GM12878 (cell line): Measurements from ENCODE around the gene PDE10A. TPM values are rescaled to one million over a fixed set of nuclear protein-coding genes. Genes with fewer than 3 reads are reported as not detected.
A peak's percentile ranks its signal among the peaks of the same experiment; 100 is the strongest.

Experiments
- ATAC-seq: fragments of 200-7000 bp; cut with Tn5 transposase; 3 replicates; pipeline ENCODE4 v1.9.1; 2020; ENCODE audit warnings: mild to moderate bottlenecking, moderate library complexity
- BruUV-seq: library from RNA; stranded (reverse); fragments of 400-500 nt; replicated peaks from 2 replicates; lab custom pipeline; 2021; lab: Mats Ljungman, UMichigan
- CTCF ChIA-PET: fragments of 300-600 bp; sonication (Branson Sonifier 250); formaldehyde crosslinking; extraction: SDS; loops from one replicate; lab custom pipeline; 2021; ENCODE audit warnings: inconsistent platforms; lab: Yijun Ruan, JAX
- POLR2A ChIA-PET: fragments of 350-600 bp; formaldehyde crosslinking; extraction: SDS; loops from one replicate; lab custom pipeline; 2021; ENCODE audit warnings: inconsistent platforms; lab: Charles Lee
- RAD21 ChIA-PET: fragments of 300-600 bp; sonication (Branson Sonifier 250); formaldehyde crosslinking; loops from one replicate; lab custom pipeline; 2023; ENCODE audit warnings: antibody characterized with exemption; ENCODE audit not compliant: unreplicated experiment; lab: Charles Lee
- SMC1A ChIA-PET: fragments of 300-600 bp; sonication (Branson Sonifier 250); formaldehyde crosslinking; loops from one replicate; lab custom pipeline; 2023; ENCODE audit not compliant: unreplicated experiment, uncharacterized antibody; lab: Charles Lee
- DNase-seq: peaks from one replicate; pipeline ENCODE4 v3.0.0-alpha.2; 2011; ENCODE audit warnings: low read depth, low spot score
- FAIRE-seq: peaks from 3 replicates; lab custom pipeline; 2011; peaks lifted over from hg19 to GRCh38; lab: Jason Lieb, UNC
- H2AFZ ChIP-seq: 2 replicates; pipeline ENCODE4 v1.6.0; 2011; ENCODE audit warnings: low read depth, low read length, control low read depth; ENCODE audit not compliant: control insufficient read depth
- H3K27ac ChIP-seq: 2 replicates; pipeline ENCODE4 v1.5.1; 2011; ENCODE audit warnings: control low read depth; ENCODE audit not compliant: control insufficient read depth, insufficient read depth
- H3K27me3 ChIP-seq, 2 experiments: replicated peaks in 1 of 2; 2 replicates each; pipeline versions ENCODE4 v1.6.0 to v1.6.1; 2011; ENCODE audit warnings: low read length in 1 of 2; ENCODE audit not compliant: control insufficient read depth in 2 of 2, insufficient read depth in 2 of 2
- H3K36me3 ChIP-seq, 2 experiments: 2 replicates each; pipeline ENCODE4 v1.5.1; 2011; ENCODE audit warnings: low read length in 1 of 2; ENCODE audit not compliant: control insufficient read depth in 2 of 2, insufficient read depth in 2 of 2
- H3K4me1 ChIP-seq: 2 replicates; pipeline ENCODE4 v1.6.1; 2011; ENCODE audit warnings: mild to moderate bottlenecking, low read length, moderate library complexity, mixed read lengths; ENCODE audit not compliant: control insufficient read depth, insufficient read depth
- H3K4me2 ChIP-seq: 2 replicates; pipeline ENCODE4 v1.6.0; 2011; ENCODE audit warnings: control low read depth; ENCODE audit not compliant: control insufficient read depth, insufficient read depth
- H3K4me3 ChIP-seq: fragments of 200-600 bp; sonication (generic); 2 replicates; pipeline ENCODE4 v1.5.1; 2016
- H3K79me2 ChIP-seq: 2 replicates; pipeline ENCODE4 v1.6.0; 2011; ENCODE audit warnings: low read length; ENCODE audit not compliant: control insufficient read depth, insufficient read depth
- H3K9ac ChIP-seq: 2 replicates; pipeline ENCODE4 v1.8.0; 2011; ENCODE audit warnings: low read length, control low read depth, mixed read lengths; ENCODE audit not compliant: control insufficient read depth, insufficient read depth
- H3K9me3 ChIP-seq: replicated peaks from 3 replicates; pipeline ENCODE4 v1.5.1; 2011; ENCODE audit warnings: mild to moderate bottlenecking, low read length; ENCODE audit not compliant: control insufficient read depth, insufficient read depth
- H4K20me1 ChIP-seq: 2 replicates; pipeline ENCODE4 v1.6.0; 2011; ENCODE audit not compliant: control insufficient read depth, insufficient read depth
- CHD4 ChIP-seq: fragments of 200-600 bp; sonication (generic); IDR thresholded peaks from 2 replicates; pipeline ENCODE4 v1.6.1; 2016; ENCODE audit warnings: mild to moderate bottlenecking
- HDGF ChIP-seq: fragments of 450-650 bp; IDR thresholded peaks from 2 replicates; pipeline ENCODE4 v1.6.1; 2016; ENCODE audit warnings: antibody characterized with exemption
- IKZF1 ChIP-seq: fragments of 450-650 bp; conservative IDR thresholded peaks from 2 replicates; pipeline ENCODE4 v1.6.1; 2017; ENCODE audit warnings: antibody characterized with exemption, mild to moderate bottlenecking
- MYC ChIP-seq: IDR thresholded peaks from 2 replicates; pipeline ENCODE4 v1.6.1; 2011; ENCODE audit warnings: mild to moderate bottlenecking, low read length, moderate library complexity, inconsistent platforms; ENCODE audit not compliant: insufficient read depth, insufficient replicate concordance, insufficient read length, severe bottlenecking
- PBX3 ChIP-seq: IDR thresholded peaks from 2 replicates; pipeline ENCODE4 v1.6.1; 2011; ENCODE audit warnings: mild to moderate bottlenecking, low read depth, low read length, moderate library complexity; ENCODE audit not compliant: insufficient replicate concordance
- RELB ChIP-seq: fragments of 450-650 bp; IDR thresholded peaks from 2 replicates; pipeline ENCODE4 v1.6.1; 2017; ENCODE audit warnings: low read depth, mild to moderate bottlenecking, moderate library complexity
- SP1 ChIP-seq: IDR thresholded peaks from one replicate; pipeline ENCODE4 v1.6.1; 2011; ENCODE audit warnings: low read depth, low read length
- TCF12 ChIP-seq: IDR thresholded peaks from 2 replicates; pipeline ENCODE4 v1.6.1; 2011; ENCODE audit warnings: low read depth, mild to moderate bottlenecking, low read length
- WGBS: methylation state at CpG from one replicate; pipeline ENCODE4 v1.1.6; 2016; ENCODE audit warnings: low lambda C conversion rate; ENCODE audit not compliant: insufficient replicate concordance, insufficient coverage; ENCODE audit errors: missing lambda C conversion rate; 5-methylcytosine and 5-hydroxymethylcytosine counted together
- in situ Hi-C: fragments of 300-500 bp; cut with MboI; formaldehyde crosslinking; loops from 9 replicates; pipeline ENCODE4 v1.14.3; 2018; ENCODE audit warnings: mixed read lengths
- intact Hi-C: fragments of 100-400 bp; cut with micrococcal nuclease; formaldehyde crosslinking; loops from one replicate; pipeline ENCODE4 v1.14.2; 2022; ENCODE audit not compliant: unreplicated experiment
- polyA plus RNA-seq, 11 experiments: library from polyadenylated mRNA; depleted of rRNA in 4 of 11; unstranded in 6 of 11; stranded (reverse) in 5 of 11; fragments of >200 nt; fragmentation: Nextera tagmentation in 4 of 11; fragmentation: Illumina TruSeq in 1 of 11; extraction: Ambion mirVana in 4 of 11; extraction: Trizol in 1 of 11; gene quantifications; 1 replicate in 1 of 11; 2 replicates in 10 of 11; pipeline versions ENCODE4 v1.2.1 to v1.2.3, GENCODE V29; 2011 to 2016; ENCODE audit warnings: inconsistent platforms in 2 of 11, missing spikeins in 2 of 11, low read depth in 1 of 11
- total RNA-seq, 4 experiments: library from RNA; depleted of rRNA in 3 of 4; stranded (reverse); fragments of >200 nt in 3 of 4; fragmentation: Illumina TruSeq in 1 of 4; extraction: Trizol in 1 of 4; gene quantifications; 2 replicates each; pipeline versions ENCODE4 v1.2.1 to v1.2.3, GENCODE V29; 2013 to 2021

The PDE10A gene
- total and polyA plus RNA-seq, 10 of the 15 experiments (the other 5 are each of a cell fraction or from before 2014, with no cell fraction given): under 0.01 to 1.3 (median 0.03) TPM; not detected in 2

DNA sequence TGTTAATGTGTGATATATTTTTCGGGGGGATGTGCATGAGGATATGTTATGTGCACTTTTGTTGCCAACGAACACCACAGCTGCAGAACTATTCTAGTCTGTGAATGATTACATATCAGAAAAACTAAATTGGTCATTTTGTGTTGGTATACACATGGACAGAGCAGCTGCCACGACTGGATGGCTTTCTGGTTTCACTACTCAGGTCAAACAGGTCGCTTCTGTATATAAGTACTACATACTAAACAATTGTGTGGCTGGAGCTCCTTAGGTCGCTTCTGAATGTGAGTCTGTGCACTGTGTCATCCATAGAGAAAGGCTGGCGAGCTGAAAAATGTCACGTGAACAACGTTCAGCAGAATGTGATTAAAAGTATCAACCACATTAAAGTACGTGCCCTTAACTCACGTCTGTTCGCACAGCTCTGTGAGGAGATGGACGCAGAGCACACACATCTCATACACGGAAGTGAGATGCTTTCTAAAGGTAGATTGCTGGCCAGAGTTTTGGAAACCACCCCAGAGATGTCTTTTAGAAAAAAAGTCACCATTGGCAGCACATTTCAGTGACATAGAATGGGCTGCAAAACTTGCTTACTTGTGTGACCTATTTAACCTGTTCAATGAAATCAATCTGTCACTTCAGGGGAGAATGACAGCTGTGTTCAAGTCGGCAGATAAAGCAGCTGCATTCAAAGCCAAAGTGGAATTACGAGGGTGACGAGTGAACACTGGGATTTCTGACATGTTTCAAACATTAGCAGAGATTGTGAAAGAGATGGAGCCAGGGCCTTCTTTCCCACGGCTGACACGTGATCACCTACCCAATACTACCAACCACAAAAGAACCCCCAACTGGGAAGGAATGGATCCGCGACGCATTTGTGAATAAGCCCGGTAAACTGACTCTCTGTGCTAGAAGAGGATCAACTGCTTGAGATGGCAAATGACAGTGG, 176.6 kb downstream of the PDE10A start (continued):
- no peak for TF ChIP-seq RELB
- no peak for TF ChIP-seq IKZF1
- TF ChIP-seq, all 136 proteins: peak for 7

GRCh38 chr6:165484178-165484889, 178.7 kb downstream of the PDE10A start:
- ChIA-PET POLR2A (no interaction called here), SMC1A (no interaction called here), CTCF (interaction anchor here (0.7 to 1.3 kb wide), 2 partner anchors 15 to 17 kb away, joined by 3 read pairs; no protein-coding TSS in a partner anchor), RAD21 (no interaction called here)
- H3K27me3 ChIP-seq: no peaks in the 10 kb centered on the region
- H3K4me3 ChIP-seq: no peak overlapping the region
- no peaks in the 10 kb centered on the region for H3K36me3 ChIP-seq
- BruUV-seq: no TSS peak
- intact Hi-C loops: no loop called here
- ATAC-seq (peak; percentile 55), FAIRE-seq (no peak), DNase-seq (peak; percentile 13)
- in situ Hi-C loops: no loop called here
- no peak overlapping the region for H3K9ac ChIP-seq
- TF ChIP-seq HDGF (no peak), CHD4 (no peak), PBX3 (peak; percentile 66), TCF12 (peak; percentile 73; the same call in 1 of the 2 replicates), MYC (no peak), SP1 (no peak)
- no peak overlapping the region for H2AFZ ChIP-seq
- no peaks in the 10 kb centered on the region for H3K9me3 ChIP-seq
- H3K4me1 ChIP-seq: no peaks in the 10 kb centered on the region
- no peaks in the 10 kb centered on the region for H3K79me2 ChIP-seq
- H3K27ac ChIP-seq: no peak overlapping the region
- WGBS: 57% methylated on average over 13 of the region's 13 CpGs
- no peaks in the 10 kb centered on the region for H4K20me1 ChIP-seq
- no peak overlapping the region for H3K4me2 ChIP-seq
